ENCODE data around the gene RNF223. TPM values are rescaled to one million over a fixed set of nuclear protein-coding genes. Genes with fewer than 3 reads are reported as not detected.
A peak's percentile ranks its signal among the peaks of the same experiment; 100 is the strongest.

The RNF223 gene
- total RNA-seq, 1 experiment from 2014 or later, result not detected

DNA sequence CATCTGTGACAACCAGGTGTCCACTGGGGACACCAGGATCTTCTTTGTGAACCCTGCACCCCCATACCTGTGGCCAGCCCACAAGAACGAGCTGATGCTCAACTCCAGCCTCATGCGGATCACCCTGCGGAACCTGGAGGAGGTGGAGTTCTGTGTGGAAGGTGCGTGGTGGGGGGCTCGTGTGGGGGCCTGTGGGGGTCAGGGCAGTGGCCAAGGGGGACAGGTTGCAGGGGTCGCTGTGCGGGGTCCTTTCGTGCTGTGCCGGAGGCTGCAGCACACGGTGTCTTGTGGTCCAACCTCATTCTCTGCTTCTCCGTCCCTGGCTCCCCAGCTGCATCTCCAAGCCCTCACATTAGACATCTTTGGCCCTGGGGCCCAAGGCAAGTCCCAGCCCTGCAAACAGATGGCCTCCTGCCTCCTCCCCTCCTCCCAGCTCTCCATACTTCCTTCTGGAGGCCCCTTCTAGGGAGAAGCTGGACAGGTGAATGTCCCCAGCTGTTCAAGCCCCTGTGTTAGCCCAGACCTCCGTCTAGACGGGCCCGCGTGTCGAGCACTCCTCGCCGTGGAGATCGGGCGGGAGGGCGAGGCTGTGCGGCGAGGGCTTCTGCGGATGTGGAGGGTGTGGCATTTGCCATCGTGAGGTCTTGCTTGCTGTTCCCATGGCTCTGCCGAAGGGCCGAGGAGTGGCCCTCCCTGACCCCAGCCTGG is 51.6 kb downstream of the RNF223 start:
- peaks cover 4% of the 10 kb centered on the region for H3K79me1 ChIP-seq (ENCODE audit: insufficient read depth, low read depth, low read length, poor library complexity, severe bottlenecking)
- peaks cover 7% of the 10 kb centered on the region for H3K23me2 ChIP-seq (ENCODE audit: insufficient read length, low read depth, low read length, poor library complexity, severe bottlenecking)
- no peak overlapping the region for H3K4me2 ChIP-seq (ENCODE audit: insufficient read depth, insufficient read length, low read length)
- H2BK15ac ChIP-seq (ENCODE audit: low read depth, low read length), result no peak overlapping the region
- Mint-ChIP-seq H3K4me3 (peak overlapping the region; percentile 29 to 32; a peak in 3 of 5 replicates), H3K4me1 (peaks cover 27 to 39% of the 10 kb centered on the region in 2 experiments), H3K9me3 (no peaks in the 10 kb centered on the region; a peak in 1 of 5 replicates), H3K27me3 (ENCODE audit: low read depth) (peaks cover 6% of the 10 kb centered on the region), H3K36me3 (ENCODE audit: insufficient read depth in 1 of 3, low read depth in 3 of 3) (peaks cover 3 to 22% (median 16%) of the 10 kb centered on the region in 3 experiments; a peak in 6 of 7 replicates), H3K27ac (no peak overlapping the region)
- H2BK120ac ChIP-seq (ENCODE audit: low read depth, low read length, poor library complexity, severe bottlenecking), result no peak overlapping the region
- no peak overlapping the region for H3K14ac ChIP-seq (ENCODE audit: insufficient read depth, low read length)
- no peak overlapping the region for H4K5ac ChIP-seq (ENCODE audit: insufficient read length, low read depth, low read length)
- DNase-seq, result no peak
- peaks cover 3% of the 10 kb centered on the region for H4K20me1 ChIP-seq (ENCODE audit: control insufficient read depth, insufficient read depth, insufficient read length)
- H2BK20ac ChIP-seq (ENCODE audit: low read depth, low read length, poor library complexity, severe bottlenecking), result no peak overlapping the region
- no peak overlapping the region for H2AFZ ChIP-seq (ENCODE audit: low read length)
- WGBS (ENCODE audit: extremely low coverage, insufficient read length, low lambda C conversion rate), result no CpG with 5 or more reads among the region's 27 CpGs
- TF ChIP-seq, protein P1, sequence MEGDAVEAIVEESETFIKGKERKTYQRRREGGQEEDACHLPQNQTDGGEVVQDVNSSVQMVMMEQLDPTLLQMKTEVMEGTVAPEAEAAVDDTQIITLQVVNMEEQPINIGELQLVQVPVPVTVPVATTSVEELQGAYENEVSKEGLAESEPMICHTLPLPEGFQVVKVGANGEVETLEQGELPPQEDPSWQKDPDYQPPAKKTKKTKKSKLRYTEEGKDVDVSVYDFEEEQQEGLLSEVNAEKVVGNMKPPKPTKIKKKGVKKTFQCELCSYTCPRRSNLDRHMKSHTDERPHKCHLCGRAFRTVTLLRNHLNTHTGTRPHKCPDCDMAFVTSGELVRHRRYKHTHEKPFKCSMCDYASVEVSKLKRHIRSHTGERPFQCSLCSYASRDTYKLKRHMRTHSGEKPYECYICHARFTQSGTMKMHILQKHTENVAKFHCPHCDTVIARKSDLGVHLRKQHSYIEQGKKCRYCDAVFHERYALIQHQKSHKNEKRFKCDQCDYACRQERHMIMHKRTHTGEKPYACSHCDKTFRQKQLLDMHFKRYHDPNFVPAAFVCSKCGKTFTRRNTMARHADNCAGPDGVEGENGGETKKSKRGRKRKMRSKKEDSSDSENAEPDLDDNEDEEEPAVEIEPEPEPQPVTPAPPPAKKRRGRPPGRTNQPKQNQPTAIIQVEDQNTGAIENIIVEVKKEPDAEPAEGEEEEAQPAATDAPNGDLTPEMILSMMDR (conservative IDR thresholded peaks at IDR 0.05), result no peak
- H3K4ac ChIP-seq (ENCODE audit: low read depth, low read length), result no peak overlapping the region
- peaks cover 2% of the 10 kb centered on the region; the same call in 1 of the 2 replicates for H3K79me2 ChIP-seq (ENCODE audit: insufficient read depth, low read length)
- no peak overlapping the region for H3T11ph ChIP-seq (ENCODE audit: low read length)
- no peak overlapping the region for H4K91ac ChIP-seq (ENCODE audit: insufficient read length, low read depth, low read length)
- H2BK5ac ChIP-seq (ENCODE audit: insufficient read length, low read length), result no peak overlapping the region
- H2BK12ac ChIP-seq (ENCODE audit: insufficient read length, low read depth, low read length), result no peak overlapping the region
- H4K8ac ChIP-seq (replicated peaks; ENCODE audit: insufficient read length, low read depth, low read length), result no peak overlapping the region
- H3K23ac ChIP-seq (ENCODE audit: insufficient read length, low read depth, low read length), result no peak overlapping the region
- no peak overlapping the region for H3K9ac ChIP-seq (ENCODE audit: extremely low read depth, insufficient read length, low read length)
- H3K4me1 ChIP-seq (ENCODE audit: insufficient read depth, low read length), result peaks cover 4% of the 10 kb centered on the region; the same call in 1 of the 2 replicates
- H3K27ac ChIP-seq (ENCODE audit: insufficient read length, low read depth, low read length), result no peak overlapping the region
- no peak overlapping the region for H3K18ac ChIP-seq (ENCODE audit: insufficient read length, low read depth, low read length)
- H2AK5ac ChIP-seq (ENCODE audit: insufficient read length, low read length), result no peak overlapping the region
- no peak overlapping the region for H3K56ac ChIP-seq (ENCODE audit: insufficient read length, low read depth, low read length)
- no peaks in the 10 kb centered on the region for H3K27me3 ChIP-seq (ENCODE audit: insufficient read depth, low read length)
- H3K9me3 ChIP-seq (ENCODE audit: control insufficient read depth, low read depth, low read length), result no peaks in the 10 kb centered on the region
